Esophagus muscularis mucosa (tissue), 4 donors: ENCODE data around the gene PGF. TPM values are rescaled to one million over a fixed set of nuclear protein-coding genes. Genes with fewer than 3 reads are reported as not detected.
A peak's percentile ranks its signal among the peaks of the same experiment; 100 is the strongest.
"Not testable (repeated sequence)": the region's sequence is repeated elsewhere in the genome, so short reads cannot be mapped to it uniquely, and the experiment has no call there.

Experiments used
- DNase-seq: peaks from one replicate; pipeline ENCODE4 v3.0.0-alpha.2; 2017; ENCODE audit errors: extremely low spot score
- H3K27ac ChIP-seq, 4 donors: fragments of 200-600 bp; sonication (generic); replicated peaks in 1 of 4; 1 replicate in 3 of 4; 2 replicates in 1 of 4; pipeline ENCODE4 v1.5.1; 2016 to 2019; ENCODE audit warnings: mild to moderate bottlenecking in 1 of 4
- H3K27me3 ChIP-seq, 4 donors: fragments of 200-600 bp; sonication (generic); one replicate each; pipeline versions ENCODE4 v1.5.1 to v1.6.0; 2016 to 2019
- H3K36me3 ChIP-seq, 4 donors: fragments of 200-600 bp; sonication (generic); one replicate each; pipeline ENCODE4 v1.5.1; 2016 to 2019
- H3K4me1 ChIP-seq, 4 donors: fragments of 200-600 bp; sonication (generic); one replicate each; pipeline ENCODE4 v1.5.1; 2016 to 2019
- H3K4me3 ChIP-seq, 4 donors: fragments of 200-600 bp; sonication (generic); 1 replicate in 2 of 4; 2 replicates in 2 of 4; pipeline ENCODE4 v1.5.1; 2016 to 2019; ENCODE audit warnings: mild to moderate bottlenecking in 4 of 4, moderate library complexity in 1 of 4
- H3K9me3 ChIP-seq, 4 donors: fragments of 200-600 bp; sonication (generic); 1 replicate in 3 of 4; 2 replicates in 1 of 4; pipeline ENCODE4 v1.5.1; 2016 to 2019
- CTCF ChIP-seq, 3 experiments: fragments of 200-600 bp in 2 of 3; fragments of 450-650 bp in 1 of 3; sonication (generic) in 2 of 3; IDR thresholded peaks; one replicate each; pipeline ENCODE4 v1.5.1; 2017 to 2019; ENCODE audit warnings: antibody characterized with exemption in 3 of 3, mild to moderate bottlenecking in 2 of 3, moderate library complexity in 1 of 3
- EP300 ChIP-seq: sonication (generic); formaldehyde crosslinking; IDR thresholded peaks from one replicate; pipeline ENCODE4 v1.6.1; 2017; ENCODE audit warnings: antibody characterized with exemption
- POLR2A ChIP-seq: fragments of 450-650 bp; IDR thresholded peaks from one replicate; pipeline ENCODE4 v1.6.1; 2017; ENCODE audit warnings: antibody characterized with exemption, moderate library complexity, mild to moderate bottlenecking, low read depth
- POLR2AphosphoS5 ChIP-seq, 2 donors: sonication (generic); formaldehyde crosslinking; IDR thresholded peaks; one replicate each; pipeline ENCODE4 v1.6.1; 2017; ENCODE audit warnings: antibody characterized with exemption in 2 of 2
- WGBS: methylation state at CpG from one replicate; pipeline ENCODE4 v1.1.5; 2018; 5-methylcytosine and 5-hydroxymethylcytosine counted together
- intact Hi-C: fragments of 100-400 bp; cut with DNase I; formaldehyde crosslinking; loops from one replicate; pipeline ENCODE4 v1.15.1; 2023
- total RNA-seq, 4 donors: library from RNA; depleted of rRNA; stranded (reverse); fragments of >200 nt; gene quantifications; one replicate each; pipeline versions ENCODE4 v1.1.0 to v1.2.1, GENCODE V29; 2016

Gene PGF
- total RNA-seq, 4 donors from 2014 or later, result 16.7 to 69.6 (median 18.4) TPM

DNA sequence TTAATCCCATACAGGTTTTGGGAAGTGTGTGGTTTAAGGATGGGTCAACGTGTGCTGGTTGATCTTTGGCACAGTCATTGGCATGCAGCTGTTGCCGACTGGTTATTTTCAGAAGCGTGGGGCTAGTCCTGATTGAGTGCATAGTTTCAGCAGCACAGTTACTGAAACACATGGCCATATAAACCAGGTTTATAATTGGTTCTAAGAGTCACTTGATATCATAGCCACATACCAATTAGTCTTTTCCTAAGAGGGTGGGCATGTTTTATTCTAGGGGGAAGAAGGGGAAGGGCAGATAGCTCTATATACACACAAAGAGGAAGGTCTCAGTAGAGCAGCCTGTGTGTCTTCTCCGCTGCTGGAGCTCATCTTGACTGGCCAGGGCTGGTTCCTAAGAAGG lies 21.4 kb downstream of the PGF start:
- 40% methylated on average over 4 of the region's 4 CpGs for WGBS
- DNase-seq, result no peak
- intact Hi-C loops, result no loop called here
- Histone ChIP-seq H3K36me3 (no peaks in the 10 kb centered on the region), H3K27ac (no peak overlapping the region), H3K27me3 (peaks cover 0 to 15% (median 0%) of the 10 kb centered on the region in 4 donors), H3K4me3 (no peak overlapping the region), H3K4me1 (peaks cover 18 to 33% (median 26%) of the 10 kb centered on the region in 4 donors), H3K9me3 (no peaks in the 10 kb centered on the region)
- TF ChIP-seq CTCF (IDR thresholded peaks at IDR 0.05), result no peak
- TF ChIP-seq POLR2A, result no peak
- TF ChIP-seq POLR2AphosphoS5 (IDR thresholded peaks at IDR 0.05), result no peak
- no peak for TF ChIP-seq EP300

DNA sequence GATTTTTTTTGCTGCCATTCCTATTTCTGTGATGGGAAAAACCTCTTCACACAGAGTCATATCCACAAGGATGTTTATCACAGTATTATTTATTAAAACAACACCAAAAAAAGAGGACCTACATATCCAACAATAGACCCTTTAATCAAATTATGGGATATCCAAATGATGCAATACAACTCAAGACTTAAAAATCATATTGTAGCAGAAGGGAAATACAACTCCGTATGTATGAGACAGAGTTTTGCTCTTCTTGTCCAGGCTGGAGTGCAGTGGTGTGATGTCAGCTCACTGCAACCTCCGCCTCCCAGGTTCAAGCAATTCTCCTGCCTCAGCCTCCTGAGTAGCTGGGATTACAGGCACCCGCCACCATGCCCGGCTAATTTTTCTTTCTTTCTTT lies 22.5 kb downstream of the PGF start:
- H3K27me3 ChIP-seq, result peaks cover 0 to 15% (median 0%) of the 10 kb centered on the region in 4 donors
- H3K27ac ChIP-seq, result peak overlapping the region in 1 of 4 donors; percentile 42
- H3K36me3 ChIP-seq, intact Hi-C loops, H3K4me3 ChIP-seq, DNase-seq, H3K9me3 ChIP-seq: not testable (repeated sequence)
- H3K4me1 ChIP-seq, result peaks cover 18 to 29% (median 22%) of the 10 kb centered on the region in 4 donors
- WGBS, result 82% methylated on average over 4 of the region's 4 CpGs

DNA sequence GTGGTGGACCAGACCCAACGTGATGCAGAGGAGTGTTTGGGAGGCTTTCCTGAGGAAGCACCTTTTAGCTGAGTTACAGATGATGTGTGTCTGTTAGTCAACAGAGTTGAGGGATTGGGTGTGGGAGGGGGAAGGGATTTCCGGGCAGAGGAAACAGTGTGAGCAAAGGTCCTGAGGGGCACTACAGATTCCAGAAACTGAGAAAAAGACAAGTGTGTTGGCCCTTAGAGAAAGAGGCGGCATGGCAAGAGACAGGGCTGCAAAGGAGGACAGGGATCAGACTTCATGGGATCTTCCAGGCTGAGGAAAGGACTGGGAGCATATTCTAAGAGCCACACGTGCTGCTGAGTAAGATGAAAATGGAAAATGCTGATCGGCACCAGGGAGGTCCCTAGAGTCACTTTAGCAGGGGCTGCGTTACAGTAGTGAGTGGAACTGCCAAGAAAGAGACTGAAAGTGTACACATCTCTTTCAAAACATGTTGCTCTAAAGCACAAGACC lies 22.9 kb downstream of the PGF start:
- Histone ChIP-seq H3K27me3 (peaks cover 0 to 15% (median 0%) of the 10 kb centered on the region in 4 donors), H3K4me3 (no peak overlapping the region), H3K27ac (peak overlapping the region in 1 of 4 donors; percentile 42), H3K4me1 (peaks cover 18 to 29% (median 22%) of the 10 kb centered on the region in 4 donors), H3K36me3 (no peaks in the 10 kb centered on the region), H3K9me3 (no peaks in the 10 kb centered on the region)
- intact Hi-C loops, result no loop called here
- 19% methylated on average over 6 of the region's 6 CpGs for WGBS
- TF ChIP-seq EP300, result no peak
- no peak for TF ChIP-seq POLR2AphosphoS5 (IDR thresholded peaks at IDR 0.05)
- no peak for TF ChIP-seq CTCF (IDR thresholded peaks at IDR 0.05)
- no peak for TF ChIP-seq POLR2A
- DNase-seq, result no peak

GRCh38 chr14:74931744-74932143 lies 23.7 kb downstream of the PGF start:
- intact Hi-C loops, H3K9me3 ChIP-seq, H3K27ac ChIP-seq, H3K36me3 ChIP-seq, DNase-seq, H3K4me3 ChIP-seq: not testable (repeated sequence)
- peaks cover 18 to 29% (median 22%) of the 10 kb centered on the region in 4 donors for H3K4me1 ChIP-seq
- 86% methylated on average over 9 of the region's 9 CpGs for WGBS
- peaks cover 0 to 15% (median 0%) of the 10 kb centered on the region in 4 donors for H3K27me3 ChIP-seq

- H3K27me3 ChIP-seq, result peaks cover 0 to 2% (median 0%) of the 10 kb centered on the region in 4 donors
- no peak for TF ChIP-seq EP300
- TF ChIP-seq POLR2AphosphoS5 (IDR thresholded peaks at IDR 0.05), result no peak
- no peak for TF ChIP-seq CTCF (IDR thresholded peaks at IDR 0.05)
- TF ChIP-seq POLR2A, result no peak
- H3K4me1 ChIP-seq, result peaks cover 6 to 15% (median 11%) of the 10 kb centered on the region in 4 donors
- 78% methylated on average over 6 of the region's 6 CpGs for WGBS
- H3K9me3 ChIP-seq, result no peaks in the 10 kb centered on the region
- H3K4me3 ChIP-seq, result no peak overlapping the region
- no peaks in the 10 kb centered on the region for H3K36me3 ChIP-seq
- no peak overlapping the region for H3K27ac ChIP-seq
- no peak for DNase-seq
- intact Hi-C loops, result no loop called here
Measured at GRCh38 chr14:74929242-74929641, 26.2 kb downstream of the PGF start.

- no peak for DNase-seq
- WGBS, result 87% methylated on average over 6 of the region's 6 CpGs
- no peak for TF ChIP-seq POLR2A
- no peak for TF ChIP-seq POLR2AphosphoS5 (IDR thresholded peaks at IDR 0.05)
- TF ChIP-seq EP300, result no peak
- no peak for TF ChIP-seq CTCF (IDR thresholded peaks at IDR 0.05)
- Histone ChIP-seq H3K36me3 (no peaks in the 10 kb centered on the region), H3K27me3 (no peaks in the 10 kb centered on the region), H3K9me3 (no peaks in the 10 kb centered on the region), H3K27ac (no peak overlapping the region), H3K4me3 (no peak overlapping the region), H3K4me1 (peaks cover 11 to 19% (median 17%) of the 10 kb centered on the region in 4 donors)
- intact Hi-C loops, result no loop called here
Measured at GRCh38 chr14:74927225-74927624, 28.2 kb downstream of the PGF start.
